Mucosa of rectum (tissue), 2 donors: ENCODE measurements around the gene COX5B.

Experiments
- H3K27ac ChIP-seq, 2 donors: one replicate each; pipeline ENCODE4 v1.7.0; 2013; ENCODE audit warnings: inconsistent platforms in 2 of 2, low read depth in 2 of 2, low read length in 2 of 2
- H3K27me3 ChIP-seq, 2 donors: one replicate each; pipeline ENCODE4 v1.7.0; 2013; ENCODE audit warnings: low read length in 2 of 2; ENCODE audit not compliant: control insufficient read depth in 2 of 2, insufficient read depth in 2 of 2
- H3K36me3 ChIP-seq, 2 donors: one replicate each; pipeline ENCODE4 v1.7.0; 2013; ENCODE audit warnings: low read length in 2 of 2; ENCODE audit not compliant: control insufficient read depth in 2 of 2, insufficient read depth in 2 of 2
- H3K4me1 ChIP-seq, 2 donors: one replicate each; pipeline ENCODE4 v1.7.0; 2013; ENCODE audit warnings: low read length in 2 of 2, mild to moderate bottlenecking in 1 of 2; ENCODE audit not compliant: control insufficient read depth in 2 of 2, insufficient read depth in 2 of 2
- H3K4me3 ChIP-seq, 2 donors: one replicate each; pipeline ENCODE4 v1.7.0; 2013; ENCODE audit warnings: low read length in 2 of 2
- H3K9ac ChIP-seq, 2 donors: one replicate each; pipeline ENCODE4 v1.7.0; 2013; ENCODE audit warnings: low read length in 2 of 2, low read depth in 1 of 2, mild to moderate bottlenecking in 1 of 2
- H3K9me3 ChIP-seq, 2 donors: one replicate each; pipeline ENCODE4 v1.7.0; 2013; ENCODE audit warnings: low read length in 2 of 2; ENCODE audit not compliant: control insufficient read depth in 2 of 2
- donor health status: healthy.
- donor health status: Normal muscosa, but diverticular disease.

COX5B gene

GRCh38 chr2:97660044-97660774 is 14.3 kb downstream of the COX5B start:
- H3K36me3 ChIP-seq, result peaks cover 33 to 41% of the 10 kb centered on the region in 2 donors
- H3K27me3 ChIP-seq, result no peaks in the 10 kb centered on the region
- peaks cover 14 to 18% of the 10 kb centered on the region in 2 donors for H3K4me1 ChIP-seq
- no peak overlapping the region for H3K9ac ChIP-seq
- no peak overlapping the region for H3K4me3 ChIP-seq
- H3K9me3 ChIP-seq, result no peaks in the 10 kb centered on the region
- no peak overlapping the region for H3K27ac ChIP-seq

GRCh38 chr2:97660775-97661389 is 15.0 kb downstream of the COX5B start:
- H3K36me3 ChIP-seq, result peaks cover 33 to 41% of the 10 kb centered on the region in 2 donors

GRCh38 chr2:97661927-97662326 is 16.1 kb downstream of the COX5B start:
- Histone ChIP-seq H3K4me3 (peak overlapping the region in 1 of 2 donors; percentile 99), H3K4me1 (peaks cover 14 to 18% of the 10 kb centered on the region in 2 donors), H3K27me3 (no peaks in the 10 kb centered on the region), H3K36me3 (peaks cover 26 to 31% of the 10 kb centered on the region in 2 donors), H3K27ac (no peak overlapping the region), H3K9ac (peak overlapping the region in 1 of 2 donors; percentile 96), H3K9me3 (no peaks in the 10 kb centered on the region)

More at GRCh38 chr2:97660775-97661389, 15.0 kb downstream of the COX5B start:
- Histone ChIP-seq H3K27ac (no peak overlapping the region), H3K4me3 (no peak overlapping the region), H3K4me1 (peaks cover 14 to 18% of the 10 kb centered on the region in 2 donors), H3K27me3 (no peaks in the 10 kb centered on the region), H3K9me3 (no peaks in the 10 kb centered on the region), H3K9ac (no peak overlapping the region)

GRCh38 chr2:97662386-97662894 is 16.6 kb downstream of the COX5B start:
- Histone ChIP-seq H3K9ac (peak overlapping the region; percentile 96 to 97), H3K4me1 (peaks cover 14 to 18% of the 10 kb centered on the region in 2 donors), H3K27me3 (no peaks in the 10 kb centered on the region), H3K4me3 (peak overlapping the region; percentile 76 to 99), H3K9me3 (no peaks in the 10 kb centered on the region), H3K27ac (peak overlapping the region; percentile 94 to 97), H3K36me3 (peaks cover 21 to 26% of the 10 kb centered on the region in 2 donors)

GRCh38 chr2:97662895-97663625 is 17.2 kb downstream of the COX5B start:
- H3K27ac ChIP-seq, result peak overlapping the region; percentile 94 to 97
- H3K4me3 ChIP-seq, result peak overlapping the region; percentile 76 to 99
- H3K36me3 ChIP-seq, result peaks cover 14 to 21% of the 10 kb centered on the region in 2 donors
- no peaks in the 10 kb centered on the region for H3K9me3 ChIP-seq
- peaks cover 14 to 18% of the 10 kb centered on the region in 2 donors for H3K4me1 ChIP-seq
- peak overlapping the region; percentile 96 to 97 for H3K9ac ChIP-seq
- no peaks in the 10 kb centered on the region for H3K27me3 ChIP-seq

- Histone ChIP-seq H3K27me3 (no peaks in the 10 kb centered on the region), H3K36me3 (peaks cover 9 to 15% of the 10 kb centered on the region in 2 donors), H3K4me1 (peaks cover 14 to 18% of the 10 kb centered on the region in 2 donors), H3K9ac (peak overlapping the region; percentile 96 to 97), H3K9me3 (no peaks in the 10 kb centered on the region), H3K4me3 (peak overlapping the region; percentile 76 to 99), H3K27ac (peak overlapping the region; percentile 94 to 97)
Observed at GRCh38 chr2:97663626-97663961, 17.7 kb downstream of the COX5B start.

- peak within 1 kb of the TSS; percentile 96 to 97 for H3K9ac ChIP-seq
- peak within 1 kb of the TSS; percentile 79 to 99 for H3K4me3 ChIP-seq
- H3K27ac ChIP-seq, result peak within 1 kb of the TSS; percentile 94 to 97
- peaks cover 14 to 18% of the 10 kb centered on the region in 2 donors for H3K4me1 ChIP-seq
- H3K9me3 ChIP-seq, result no peaks in the 10 kb centered on the region
- H3K36me3 ChIP-seq, result peaks cover 5 to 11% of the 10 kb centered on the region in 2 donors
- H3K27me3 ChIP-seq, result no peaks in the 10 kb centered on the region
Observed at GRCh38 chr2:97663962-97664635, 18.2 kb downstream of the COX5B start, which contains the start of gene ACTR1B. ACTR1B (minus strand) TSS chr2:97664044; CDS start chr2:97663890, 154 bp downstream.

- peak overlapping the region; percentile 79 for H3K4me3 ChIP-seq
- peaks cover 14 to 18% of the 10 kb centered on the region in 2 donors for H3K4me1 ChIP-seq
- H3K9ac ChIP-seq, result peak overlapping the region; percentile 91 to 97
- H3K27me3 ChIP-seq, result no peaks in the 10 kb centered on the region
- H3K36me3 ChIP-seq, result peaks cover 2 to 7% of the 10 kb centered on the region in 2 donors
- peak overlapping the region; percentile 94 to 97 for H3K27ac ChIP-seq
- no peaks in the 10 kb centered on the region for H3K9me3 ChIP-seq
Observed at GRCh38 chr2:97664636-97664970, 18.7 kb downstream of the COX5B start.

- H3K4me1 ChIP-seq, result peaks cover 0 to 11% of the 10 kb centered on the region in 2 donors
- no peaks in the 10 kb centered on the region for H3K27me3 ChIP-seq
- H3K36me3 ChIP-seq, result no peaks in the 10 kb centered on the region
- no peak within 1 kb of the TSS for H3K4me3 ChIP-seq
- no peak within 1 kb of the TSS for H3K9ac ChIP-seq
- no peaks in the 10 kb centered on the region for H3K9me3 ChIP-seq
- no peak within 1 kb of the TSS for H3K27ac ChIP-seq
Observed at GRCh38 chr2:97669448-97669847, 23.6 kb downstream of the COX5B start, which contains the start of gene C2orf92. C2orf92 (plus strand) TSS chr2:97669713; CDS start chr2:97669789, 76 bp downstream.
